WTC11 (cell line): Measurements from ENCODE around the gene PRRC2B. TPM values are rescaled to one million over a fixed set of nuclear protein-coding genes. Genes with fewer than 3 reads are reported as not detected.

ENCODE experiments used
- ATAC-seq: fragments of 200-7000 bp; cut with Tn5 transposase; 2 replicates; pipeline ENCODE4 v1.10.0; 2021; ENCODE audit warnings: mild to moderate bottlenecking, moderate library complexity
- CTCF ChIA-PET: fragments of 300-600 bp; sonication (Branson Sonifier 250); formaldehyde crosslinking; loops from one replicate; lab custom pipeline; 2021; ENCODE audit warnings: antibody characterized with exemption; lab: Charles Lee
- POLR2A ChIA-PET: fragments of 350-600 bp; sonication (Branson Sonifier 250); formaldehyde crosslinking; loops from one replicate; lab custom pipeline; 2021; ENCODE audit warnings: antibody characterized with exemption; lab: Charles Lee
- DNase-seq: peaks from one replicate; pipeline ENCODE4 v3.0.0; 2021; ENCODE audit warnings: low spot score
- H3K27ac Mint-ChIP-seq: 2 replicates; pipeline ENCODE4 v1.8.0; 2021; ENCODE audit warnings: mixed read lengths
- H3K27me3 Mint-ChIP-seq: 2 replicates; pipeline ENCODE4 v1.8.0; 2021; ENCODE audit warnings: low read depth, mild to moderate bottlenecking, moderate library complexity, mixed read lengths
- H3K36me3 Mint-ChIP-seq: 2 replicates; pipeline ENCODE4 v1.8.0; 2021; ENCODE audit warnings: mixed read lengths
- H3K4me1 Mint-ChIP-seq: 2 replicates; pipeline ENCODE4 v1.8.0; 2022; ENCODE audit warnings: mixed read lengths
- H3K4me3 Mint-ChIP-seq: 2 replicates; pipeline ENCODE4 v1.8.0; 2021; ENCODE audit warnings: mild to moderate bottlenecking, moderate library complexity, mixed read lengths
- H3K9me3 Mint-ChIP-seq: 2 replicates; pipeline ENCODE4 v1.8.0; 2021; ENCODE audit warnings: mixed read lengths
- ETV6 ChIP-seq: sonication (generic); formaldehyde crosslinking; IDR thresholded peaks from 2 replicates; pipeline ENCODE4 v1.8.1; 2022; ENCODE audit warnings: mild to moderate bottlenecking, missing genetic modification reagents
- GABPB1 ChIP-seq: sonication (generic); formaldehyde crosslinking; IDR thresholded peaks from 2 replicates; pipeline ENCODE4 v1.8.1; 2023; ENCODE audit warnings: mild to moderate bottlenecking, missing genetic modification reagents
- GTF2I ChIP-seq: fragments of 250-450 bp; sonication (Bioruptor Pico); conservative IDR thresholded peaks from 2 replicates; pipeline ENCODE4 v1.4.0; 2021; ENCODE audit warnings: mild to moderate bottlenecking
- IRF2 ChIP-seq: sonication (generic); formaldehyde crosslinking; IDR thresholded peaks from 2 replicates; pipeline ENCODE4 v1.8.0; 2022; ENCODE audit warnings: low read depth, missing genetic modification reagents, borderline replicate concordance
- NFE2L1 ChIP-seq: sonication (generic); formaldehyde crosslinking; IDR thresholded peaks from 2 replicates; pipeline ENCODE4 v1.8.1; 2023; ENCODE audit warnings: missing genetic modification reagents
- RORB ChIP-seq: fragments of 250-450 bp; sonication (Bioruptor Pico); IDR thresholded peaks from 2 replicates; pipeline ENCODE4 v1.9.0; 2021; ENCODE audit warnings: mild to moderate bottlenecking
- TEAD4 ChIP-seq: sonication (generic); formaldehyde crosslinking; IDR thresholded peaks from 2 replicates; pipeline ENCODE4 v1.8.0; 2022; ENCODE audit warnings: mild to moderate bottlenecking, missing genetic modification reagents
- ZNF121 ChIP-seq: sonication (generic); formaldehyde crosslinking; IDR thresholded peaks from 2 replicates; pipeline ENCODE4 v1.8.0; 2023; ENCODE audit warnings: missing genetic modification reagents
- ZNF219 ChIP-seq: sonication (generic); formaldehyde crosslinking; IDR thresholded peaks from 2 replicates; pipeline ENCODE4 v1.8.0; 2023; ENCODE audit warnings: missing genetic modification reagents, mild to moderate bottlenecking, borderline replicate concordance
- ZNF317 ChIP-seq: sonication (generic); formaldehyde crosslinking; IDR thresholded peaks from 2 replicates; pipeline ENCODE4 v1.8.1; 2023; ENCODE audit warnings: low read depth, mild to moderate bottlenecking, moderate library complexity, missing genetic modification reagents, borderline replicate concordance
- ZNF416 ChIP-seq: fragments of 250-450 bp; sonication (Bioruptor Pico); IDR thresholded peaks from 2 replicates; pipeline ENCODE4 v1.9.0; 2021; ENCODE audit warnings: mild to moderate bottlenecking, inconsistent platforms
- total RNA-seq: library from RNA; stranded (reverse); gene quantifications from 3 replicates; pipeline ENCODE4 v1.2.3, GENCODE V29; 2021
- TF ChIP-seq, protein P1 (sequence below): sonication (generic); formaldehyde crosslinking; IDR thresholded peaks from 2 replicates; pipeline ENCODE4 v1.8.0; 2023; ENCODE audit warnings: mild to moderate bottlenecking, missing genetic modification reagents
- TF ChIP-seq, protein P2 (sequence below): sonication (generic); formaldehyde crosslinking; IDR thresholded peaks from 2 replicates; pipeline ENCODE4 v1.8.1; 2023; ENCODE audit warnings: mild to moderate bottlenecking, missing genetic modification reagents, borderline replicate concordance
- TF ChIP-seq, protein P3 (sequence below): sonication (generic); formaldehyde crosslinking; IDR thresholded peaks from 2 replicates; pipeline ENCODE4 v1.8.1; 2023; ENCODE audit warnings: mild to moderate bottlenecking, missing genetic modification reagents, moderate library complexity
- TF ChIP-seq, protein P4 (sequence below): fragments of 250-450 bp; sonication (Bioruptor Pico); conservative IDR thresholded peaks from 2 replicates; pipeline ENCODE4 v1.9.0; 2021; ENCODE audit warnings: mild to moderate bottlenecking
- TF ChIP-seq, protein P5 (sequence below): sonication (generic); formaldehyde crosslinking; IDR thresholded peaks from 2 replicates; pipeline ENCODE4 v1.8.1; 2022; ENCODE audit warnings: mild to moderate bottlenecking, moderate library complexity, missing genetic modification reagents
- TF ChIP-seq, protein P6 (sequence below): sonication (generic); formaldehyde crosslinking; IDR thresholded peaks from 2 replicates; pipeline ENCODE4 v1.8.0; 2022; ENCODE audit warnings: mild to moderate bottlenecking, missing genetic modification reagents

PRRC2B gene
- total RNA-seq, 1 experiment from 2014 or later: 272 TPM

DNA sequence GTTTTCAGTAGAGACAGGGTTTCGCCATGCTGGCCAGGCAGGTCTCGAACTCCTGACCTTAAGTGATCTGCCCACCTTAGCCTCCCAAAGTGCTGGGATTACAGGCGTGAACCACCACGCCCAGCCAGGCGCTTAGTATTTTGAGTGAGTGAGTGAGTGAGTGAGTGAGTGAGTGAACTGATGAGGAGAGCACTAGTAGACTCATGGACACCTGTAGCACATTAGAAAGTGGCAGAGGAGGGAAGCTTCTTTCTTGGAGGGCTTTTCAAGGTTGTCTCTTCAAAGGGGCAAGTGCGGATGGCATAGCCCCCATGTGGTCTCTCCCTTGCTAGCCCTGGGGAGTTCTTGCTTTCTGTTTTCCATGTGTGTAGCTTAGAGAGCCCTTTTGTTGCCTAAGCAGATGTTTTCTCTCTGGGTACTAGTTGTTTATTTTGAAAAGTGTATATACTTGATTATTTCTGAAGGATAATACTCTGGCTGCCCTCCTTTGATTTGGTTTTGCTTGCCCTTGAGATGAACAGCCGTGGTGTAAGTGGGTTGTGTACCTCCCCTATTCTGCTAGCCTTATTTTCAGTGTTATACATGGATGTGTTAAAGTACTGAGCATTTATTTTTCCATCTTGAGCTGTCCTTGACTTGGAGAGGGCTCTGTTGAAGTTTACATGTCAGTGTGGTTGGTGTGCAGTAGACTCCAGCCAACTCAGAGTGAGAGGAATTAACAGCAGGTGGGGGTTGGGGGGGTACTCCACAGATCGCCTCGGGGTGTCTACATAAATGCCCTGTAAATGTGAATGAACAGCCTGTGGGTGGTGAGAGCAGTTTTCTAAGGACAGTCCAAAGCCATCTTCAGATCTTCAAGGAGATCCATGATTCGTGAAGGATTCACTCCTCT lies 35.5 kb downstream of the PRRC2B start:
- peaks cover 54% of the 10 kb centered on the region for H3K4me1 Mint-ChIP-seq
- peak overlapping the region; percentile 73 for H3K27ac Mint-ChIP-seq

DNA sequence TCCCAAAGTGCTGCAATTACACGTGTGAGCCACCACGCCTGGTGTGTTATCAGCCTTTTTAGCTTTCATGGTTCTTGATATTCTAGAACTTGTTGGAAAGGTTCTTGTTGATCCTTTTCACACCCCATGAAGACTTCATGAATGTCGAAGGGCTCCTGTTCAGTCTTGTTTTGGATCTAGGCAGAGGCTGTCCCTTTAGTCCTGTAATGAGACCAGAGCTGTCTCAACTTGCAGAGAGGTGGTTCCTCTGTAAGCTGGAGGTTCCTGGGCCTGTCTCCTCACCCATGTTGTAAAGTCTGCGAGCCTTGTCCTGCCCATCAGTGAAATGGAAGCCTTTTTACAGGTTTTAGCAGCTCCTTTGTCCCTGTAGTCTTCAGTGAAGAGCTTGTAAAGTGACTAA lies 38.2 kb downstream of the PRRC2B start:
- DNase-seq (no peak), ATAC-seq (no peak)
- H3K27me3 Mint-ChIP-seq: no peaks in the 10 kb centered on the region
- ChIA-PET POLR2A (no interaction called here), CTCF (interaction anchor here (0.9 to 2.9 kb wide), 4 partner anchors 26 to 82 kb away, joined by 3 to 20 read pairs (median 6); no protein-coding TSS in a partner anchor)
- no peak for TF ChIP-seq GTF2I
- TF ChIP-seq, protein P1, sequence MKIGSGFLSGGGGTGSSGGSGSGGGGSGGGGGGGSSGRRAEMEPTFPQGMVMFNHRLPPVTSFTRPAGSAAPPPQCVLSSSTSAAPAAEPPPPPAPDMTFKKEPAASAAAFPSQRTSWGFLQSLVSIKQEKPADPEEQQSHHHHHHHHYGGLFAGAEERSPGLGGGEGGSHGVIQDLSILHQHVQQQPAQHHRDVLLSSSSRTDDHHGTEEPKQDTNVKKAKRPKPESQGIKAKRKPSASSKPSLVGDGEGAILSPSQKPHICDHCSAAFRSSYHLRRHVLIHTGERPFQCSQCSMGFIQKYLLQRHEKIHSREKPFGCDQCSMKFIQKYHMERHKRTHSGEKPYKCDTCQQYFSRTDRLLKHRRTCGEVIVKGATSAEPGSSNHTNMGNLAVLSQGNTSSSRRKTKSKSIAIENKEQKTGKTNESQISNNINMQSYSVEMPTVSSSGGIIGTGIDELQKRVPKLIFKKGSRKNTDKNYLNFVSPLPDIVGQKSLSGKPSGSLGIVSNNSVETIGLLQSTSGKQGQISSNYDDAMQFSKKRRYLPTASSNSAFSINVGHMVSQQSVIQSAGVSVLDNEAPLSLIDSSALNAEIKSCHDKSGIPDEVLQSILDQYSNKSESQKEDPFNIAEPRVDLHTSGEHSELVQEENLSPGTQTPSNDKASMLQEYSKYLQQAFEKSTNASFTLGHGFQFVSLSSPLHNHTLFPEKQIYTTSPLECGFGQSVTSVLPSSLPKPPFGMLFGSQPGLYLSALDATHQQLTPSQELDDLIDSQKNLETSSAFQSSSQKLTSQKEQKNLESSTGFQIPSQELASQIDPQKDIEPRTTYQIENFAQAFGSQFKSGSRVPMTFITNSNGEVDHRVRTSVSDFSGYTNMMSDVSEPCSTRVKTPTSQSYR (CRISPR knock-in tag): no peak
- no peak overlapping the region for H3K4me3 Mint-ChIP-seq
- peaks cover 36% of the 10 kb centered on the region for H3K36me3 Mint-ChIP-seq
- H3K9me3 Mint-ChIP-seq: no peaks in the 10 kb centered on the region
- peaks cover 68% of the 10 kb centered on the region for H3K4me1 Mint-ChIP-seq
- peak overlapping the region; percentile 97 for H3K27ac Mint-ChIP-seq

More for the DNA sequence above, 35.5 kb downstream of the PRRC2B start:
- TF ChIP-seq, protein P2, sequence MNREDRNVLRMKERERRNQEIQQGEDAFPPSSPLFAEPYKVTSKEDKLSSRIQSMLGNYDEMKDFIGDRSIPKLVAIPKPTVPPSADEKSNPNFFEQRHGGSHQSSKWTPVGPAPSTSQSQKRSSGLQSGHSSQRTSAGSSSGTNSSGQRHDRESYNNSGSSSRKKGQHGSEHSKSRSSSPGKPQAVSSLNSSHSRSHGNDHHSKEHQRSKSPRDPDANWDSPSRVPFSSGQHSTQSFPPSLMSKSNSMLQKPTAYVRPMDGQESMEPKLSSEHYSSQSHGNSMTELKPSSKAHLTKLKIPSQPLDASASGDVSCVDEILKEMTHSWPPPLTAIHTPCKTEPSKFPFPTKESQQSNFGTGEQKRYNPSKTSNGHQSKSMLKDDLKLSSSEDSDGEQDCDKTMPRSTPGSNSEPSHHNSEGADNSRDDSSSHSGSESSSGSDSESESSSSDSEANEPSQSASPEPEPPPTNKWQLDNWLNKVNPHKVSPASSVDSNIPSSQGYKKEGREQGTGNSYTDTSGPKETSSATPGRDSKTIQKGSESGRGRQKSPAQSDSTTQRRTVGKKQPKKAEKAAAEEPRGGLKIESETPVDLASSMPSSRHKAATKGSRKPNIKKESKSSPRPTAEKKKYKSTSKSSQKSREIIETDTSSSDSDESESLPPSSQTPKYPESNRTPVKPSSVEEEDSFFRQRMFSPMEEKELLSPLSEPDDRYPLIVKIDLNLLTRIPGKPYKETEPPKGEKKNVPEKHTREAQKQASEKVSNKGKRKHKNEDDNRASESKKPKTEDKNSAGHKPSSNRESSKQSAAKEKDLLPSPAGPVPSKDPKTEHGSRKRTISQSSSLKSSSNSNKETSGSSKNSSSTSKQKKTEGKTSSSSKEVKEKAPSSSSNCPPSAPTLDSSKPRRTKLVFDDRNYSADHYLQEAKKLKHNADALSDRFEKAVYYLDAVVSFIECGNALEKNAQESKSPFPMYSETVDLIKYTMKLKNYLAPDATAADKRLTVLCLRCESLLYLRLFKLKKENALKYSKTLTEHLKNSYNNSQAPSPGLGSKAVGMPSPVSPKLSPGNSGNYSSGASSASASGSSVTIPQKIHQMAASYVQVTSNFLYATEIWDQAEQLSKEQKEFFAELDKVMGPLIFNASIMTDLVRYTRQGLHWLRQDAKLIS (CRISPR knock-in tag): no peak
- TF ChIP-seq ZNF219 (CRISPR knock-in tag): no peak
- TF ChIP-seq, protein P3, sequence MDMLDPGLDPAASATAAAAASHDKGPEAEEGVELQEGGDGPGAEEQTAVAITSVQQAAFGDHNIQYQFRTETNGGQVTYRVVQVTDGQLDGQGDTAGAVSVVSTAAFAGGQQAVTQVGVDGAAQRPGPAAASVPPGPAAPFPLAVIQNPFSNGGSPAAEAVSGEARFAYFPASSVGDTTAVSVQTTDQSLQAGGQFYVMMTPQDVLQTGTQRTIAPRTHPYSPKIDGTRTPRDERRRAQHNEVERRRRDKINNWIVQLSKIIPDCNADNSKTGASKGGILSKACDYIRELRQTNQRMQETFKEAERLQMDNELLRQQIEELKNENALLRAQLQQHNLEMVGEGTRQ (CRISPR knock-in tag): no peak
- no peak for TF ChIP-seq TEAD4
- no peak for TF ChIP-seq IRF2 (CRISPR knock-in tag)
- no peak for TF ChIP-seq ZNF317 (CRISPR knock-in tag)
- no peak for TF ChIP-seq RORB (CRISPR knock-in tag)
- no peak for TF ChIP-seq NFE2L1 (CRISPR knock-in tag)
- TF ChIP-seq, protein P4, sequence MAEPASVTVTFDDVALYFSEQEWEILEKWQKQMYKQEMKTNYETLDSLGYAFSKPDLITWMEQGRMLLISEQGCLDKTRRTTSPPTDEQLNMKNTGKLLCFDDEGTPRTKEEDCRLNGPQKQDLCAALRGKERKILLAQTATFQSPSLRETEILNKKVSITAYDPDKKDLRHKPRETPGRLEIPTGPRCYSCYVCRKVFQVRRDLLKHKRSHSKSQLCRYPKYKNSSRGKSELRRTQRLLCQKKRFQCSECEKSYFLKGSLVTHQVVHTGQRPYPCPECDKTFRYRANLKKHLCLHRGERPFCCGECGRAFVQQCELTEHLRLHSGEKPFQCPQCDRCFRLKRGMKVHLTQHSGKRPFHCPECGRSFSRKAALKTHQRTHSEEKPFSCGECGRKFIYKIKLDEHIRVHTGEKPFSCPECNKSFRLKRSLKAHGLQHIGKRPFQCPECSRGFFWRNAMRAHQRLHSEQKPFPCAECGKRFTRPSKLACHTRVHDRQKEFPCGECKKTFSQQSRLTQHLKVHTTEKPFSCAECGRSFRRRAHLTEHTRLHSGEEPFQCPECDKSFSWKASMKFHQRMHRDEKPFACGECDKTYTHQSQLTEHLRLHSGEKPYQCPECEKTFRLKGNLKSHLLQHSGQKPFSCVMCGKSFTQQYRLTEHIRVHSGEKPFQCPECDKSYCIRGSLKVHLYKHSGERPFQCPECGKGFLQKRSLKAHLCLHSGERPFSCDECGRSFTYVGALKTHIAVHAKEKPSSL: no peak
- TF ChIP-seq ZNF121 (CRISPR knock-in tag): no peak
- TF ChIP-seq, protein P5, sequence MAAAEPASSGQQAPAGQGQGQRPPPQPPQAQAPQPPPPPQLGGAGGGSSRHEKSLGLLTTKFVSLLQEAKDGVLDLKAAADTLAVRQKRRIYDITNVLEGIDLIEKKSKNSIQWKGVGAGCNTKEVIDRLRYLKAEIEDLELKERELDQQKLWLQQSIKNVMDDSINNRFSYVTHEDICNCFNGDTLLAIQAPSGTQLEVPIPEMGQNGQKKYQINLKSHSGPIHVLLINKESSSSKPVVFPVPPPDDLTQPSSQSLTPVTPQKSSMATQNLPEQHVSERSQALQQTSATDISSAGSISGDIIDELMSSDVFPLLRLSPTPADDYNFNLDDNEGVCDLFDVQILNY: no peak
- no peak for TF ChIP-seq GABPB1
- no peak for TF ChIP-seq ZNF416 (CRISPR knock-in tag)
- no peak for TF ChIP-seq ETV6 (CRISPR knock-in tag)
- TF ChIP-seq, protein P6, sequence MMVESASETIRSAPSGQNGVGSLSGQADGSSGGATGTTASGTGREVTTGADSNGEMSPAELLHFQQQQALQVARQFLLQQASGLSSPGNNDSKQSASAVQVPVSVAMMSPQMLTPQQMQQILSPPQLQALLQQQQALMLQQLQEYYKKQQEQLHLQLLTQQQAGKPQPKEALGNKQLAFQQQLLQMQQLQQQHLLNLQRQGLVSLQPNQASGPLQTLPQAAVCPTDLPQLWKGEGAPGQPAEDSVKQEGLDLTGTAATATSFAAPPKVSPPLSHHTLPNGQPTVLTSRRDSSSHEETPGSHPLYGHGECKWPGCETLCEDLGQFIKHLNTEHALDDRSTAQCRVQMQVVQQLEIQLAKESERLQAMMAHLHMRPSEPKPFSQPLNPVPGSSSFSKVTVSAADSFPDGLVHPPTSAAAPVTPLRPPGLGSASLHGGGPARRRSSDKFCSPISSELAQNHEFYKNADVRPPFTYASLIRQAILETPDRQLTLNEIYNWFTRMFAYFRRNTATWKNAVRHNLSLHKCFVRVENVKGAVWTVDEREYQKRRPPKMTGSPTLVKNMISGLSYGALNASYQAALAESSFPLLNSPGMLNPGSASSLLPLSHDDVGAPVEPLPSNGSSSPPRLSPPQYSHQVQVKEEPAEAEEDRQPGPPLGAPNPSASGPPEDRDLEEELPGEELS (CRISPR knock-in tag): no peak
- no peak for DNase-seq
- Mint-ChIP-seq H3K27me3 (no peaks in the 10 kb centered on the region), H3K36me3 (peaks cover 31% of the 10 kb centered on the region), H3K4me3 (no peak overlapping the region), H3K9me3 (no peaks in the 10 kb centered on the region)
- POLR2A ChIA-PET: no interaction called here
- CTCF ChIA-PET: no interaction called here
- ATAC-seq: no peak
